GM19023 (cell line): Measurements from ENCODE around the gene TBCE.
"Not testable (repeated sequence)": the region's sequence is repeated elsewhere in the genome, so short reads cannot be mapped to it uniquely, and the experiment has no call there.

Experiments
- ATAC-seq: cut with Tn5 transposase; IDR thresholded peaks from one replicate; pipeline ENCODE4 v1.9.1; 2021; ENCODE audit warnings: mild to moderate bottlenecking, moderate library complexity; ENCODE audit not compliant: unreplicated experiment

The TBCE gene

DNA sequence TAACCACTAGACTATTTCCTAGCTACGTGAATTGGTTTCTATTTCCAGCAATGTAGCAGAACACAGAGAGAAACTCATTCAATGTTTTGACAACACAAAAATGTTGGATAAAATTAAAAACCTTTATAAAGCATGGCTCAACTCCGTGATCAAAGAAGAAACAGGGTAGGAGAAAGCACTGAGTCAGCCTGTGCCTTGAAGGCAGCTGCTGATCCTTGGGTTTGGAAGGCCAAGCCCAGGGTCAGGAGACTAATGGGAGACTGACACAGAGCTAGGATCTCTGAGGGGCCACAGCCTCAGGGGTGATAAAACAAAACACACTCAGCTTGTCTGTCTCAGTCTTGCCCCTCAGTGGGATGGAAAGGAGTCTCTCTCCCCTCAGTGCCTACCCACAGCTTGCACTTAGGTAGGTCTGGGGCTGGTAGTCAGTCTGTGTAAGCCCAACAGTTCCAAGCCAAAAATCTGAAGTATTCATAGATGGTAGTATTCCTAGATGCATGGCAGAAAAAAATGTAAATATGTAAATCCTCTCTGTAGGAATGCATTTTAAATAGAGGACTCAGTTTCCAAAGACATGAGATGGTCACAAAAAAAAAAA is 83.8 kb downstream of the TBCE start:
- ATAC-seq: no peak

DNA sequence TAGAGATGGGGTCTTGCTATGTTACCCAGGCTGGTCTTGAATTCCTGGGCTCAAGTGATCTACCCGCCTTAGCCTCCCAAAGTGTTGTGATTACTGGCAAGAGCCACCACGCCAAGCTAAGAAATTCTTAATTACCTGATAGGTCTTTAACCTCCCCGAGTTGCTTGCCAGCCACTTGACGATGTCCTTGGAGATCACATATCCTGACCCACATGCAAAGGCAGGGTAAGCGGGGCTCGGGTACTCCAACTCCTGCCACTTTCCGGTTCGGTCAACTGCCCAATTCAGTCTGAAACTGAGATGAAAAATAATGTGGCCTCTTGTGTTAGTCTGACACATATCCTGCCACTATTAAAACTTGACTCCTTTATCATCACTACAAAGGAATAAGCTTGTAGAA is 86.8 kb downstream of the TBCE start:
- no peak for ATAC-seq

DNA sequence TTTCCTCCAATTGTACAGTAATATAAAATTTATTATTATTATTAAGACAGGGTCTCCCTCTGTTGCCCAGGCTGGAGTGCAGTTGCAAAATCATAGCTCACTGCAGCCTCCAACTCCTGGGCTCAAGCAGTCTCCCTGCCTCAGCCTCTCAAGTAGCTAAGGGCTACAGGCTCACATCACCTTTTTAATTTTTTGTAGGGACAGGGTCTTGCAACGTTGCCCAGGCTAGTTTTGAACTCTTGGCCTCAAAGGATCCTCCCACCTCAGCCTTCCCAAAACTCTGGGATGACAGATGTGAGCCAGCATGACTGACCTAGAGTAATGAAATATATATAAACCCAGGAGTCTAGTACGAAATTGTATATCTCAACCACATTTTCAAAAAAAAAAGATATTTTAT is 87.9 kb downstream of the TBCE start:
- no peak for ATAC-seq

DNA sequence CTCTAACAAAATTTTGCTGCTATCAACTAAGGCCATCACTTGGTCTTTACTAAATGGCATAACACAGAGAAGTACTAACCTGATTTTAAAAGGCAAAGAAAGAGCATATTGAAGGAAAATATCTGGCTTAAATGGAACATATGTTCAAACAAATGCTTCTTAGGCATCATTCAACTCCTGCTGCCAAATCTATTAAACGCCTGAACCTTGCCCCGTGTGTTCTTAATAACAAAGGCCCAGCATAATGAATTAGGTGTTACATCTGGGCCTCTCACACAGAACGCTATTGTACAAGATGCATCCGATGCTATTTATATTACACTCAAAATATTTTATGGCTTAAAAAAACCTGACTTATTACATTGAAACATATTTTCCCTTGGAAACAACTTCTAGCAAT is 88.6 kb downstream of the TBCE start:
- ATAC-seq: no peak

DNA sequence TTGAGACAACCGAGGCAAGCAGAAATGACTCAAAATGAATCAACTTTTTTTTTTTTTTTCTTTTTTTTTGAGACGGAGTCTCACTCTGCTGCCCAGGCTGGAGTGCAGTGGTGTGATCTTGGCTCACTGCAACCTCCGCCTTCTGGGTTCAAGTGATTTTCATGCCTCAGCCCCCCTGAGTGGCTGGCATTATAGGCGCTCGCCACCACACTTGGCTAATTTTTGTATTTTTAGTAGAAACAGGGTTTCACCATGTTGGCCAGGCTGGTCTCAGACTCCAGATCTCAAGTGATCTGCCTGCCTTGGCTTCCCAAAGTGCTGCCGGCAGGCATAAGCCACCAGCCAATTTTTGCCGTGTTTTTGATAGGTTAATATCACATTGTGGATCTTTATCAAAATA is 90.6 kb downstream of the TBCE start:
- ATAC-seq: not testable (repeated sequence)

DNA sequence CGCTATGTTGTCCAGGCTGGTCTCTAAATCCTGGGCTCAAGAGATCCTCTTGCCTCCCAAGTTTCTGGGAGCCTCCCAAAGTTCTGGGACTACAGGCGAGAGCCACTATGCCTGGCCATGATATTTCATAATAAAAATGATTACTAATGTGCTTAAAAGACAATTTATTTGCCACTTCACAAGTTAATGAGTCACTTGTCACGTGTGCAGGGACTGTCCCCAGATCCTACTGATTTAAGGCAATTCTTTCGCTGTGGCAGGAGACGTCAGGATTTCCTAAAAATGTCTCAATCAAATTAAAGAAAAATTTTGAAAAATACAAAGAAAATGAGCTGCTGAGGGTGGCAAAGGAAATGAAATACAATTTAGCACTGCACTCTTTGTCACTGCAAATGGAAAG is 93.5 kb downstream of the TBCE start:
- ATAC-seq: no peak

DNA sequence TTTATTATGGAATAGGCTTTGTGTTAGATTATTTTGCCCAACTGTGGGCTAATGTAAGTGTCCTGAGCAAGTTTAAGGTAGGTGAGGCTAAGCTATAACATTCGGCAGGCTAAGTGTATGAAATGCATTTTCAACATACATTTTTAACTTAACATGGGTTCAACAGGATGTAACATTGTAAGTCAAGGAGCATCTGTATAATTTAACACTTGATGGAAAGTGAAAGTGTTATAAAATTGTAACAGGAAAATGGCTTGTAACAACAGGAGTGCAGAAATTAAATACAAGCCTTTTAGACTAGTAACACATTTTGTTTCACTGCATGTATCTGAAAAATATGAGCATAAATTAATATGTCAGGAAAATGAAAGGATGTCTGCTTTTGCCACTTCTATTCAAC is 94.7 kb downstream of the TBCE start:
- ATAC-seq: no peak

DNA sequence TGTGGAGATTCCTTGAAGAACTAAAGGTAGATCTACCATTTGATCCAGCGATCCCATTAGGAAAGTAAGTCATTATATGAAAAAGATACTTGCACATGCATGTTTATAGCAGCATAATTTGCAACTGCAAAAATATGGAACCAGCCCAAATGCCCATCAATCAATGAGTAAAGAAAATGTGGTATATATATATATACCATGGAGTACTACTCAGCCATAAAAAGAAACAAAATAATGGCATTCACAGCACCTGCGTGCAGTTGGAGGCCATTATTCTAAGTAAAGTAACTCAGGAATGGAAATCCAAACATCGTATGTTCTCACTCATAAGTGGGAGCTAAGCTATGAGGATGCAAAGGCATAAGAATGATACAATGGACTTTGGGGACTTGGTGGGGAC is 95.6 kb downstream of the TBCE start:
- not testable (repeated sequence) for ATAC-seq

DNA sequence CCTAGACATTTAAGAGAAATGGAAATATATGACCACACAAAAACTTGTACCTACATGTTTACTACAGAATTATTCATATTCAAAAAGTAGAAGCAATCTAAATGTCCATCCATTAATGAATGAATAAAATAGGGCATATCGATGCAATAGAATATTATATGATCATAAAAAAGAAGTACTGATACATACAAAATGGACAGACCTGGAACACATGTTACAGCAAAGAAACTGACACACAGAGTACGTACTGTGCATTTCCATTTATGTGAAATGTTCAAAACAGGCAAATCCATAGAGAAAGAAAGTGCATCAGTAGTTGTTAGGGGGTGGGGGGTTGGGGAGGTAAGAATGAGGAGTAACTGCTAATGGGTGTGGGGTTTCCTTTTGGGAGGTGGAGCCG is 97.8 kb downstream of the TBCE start:
- no peak for ATAC-seq

DNA sequence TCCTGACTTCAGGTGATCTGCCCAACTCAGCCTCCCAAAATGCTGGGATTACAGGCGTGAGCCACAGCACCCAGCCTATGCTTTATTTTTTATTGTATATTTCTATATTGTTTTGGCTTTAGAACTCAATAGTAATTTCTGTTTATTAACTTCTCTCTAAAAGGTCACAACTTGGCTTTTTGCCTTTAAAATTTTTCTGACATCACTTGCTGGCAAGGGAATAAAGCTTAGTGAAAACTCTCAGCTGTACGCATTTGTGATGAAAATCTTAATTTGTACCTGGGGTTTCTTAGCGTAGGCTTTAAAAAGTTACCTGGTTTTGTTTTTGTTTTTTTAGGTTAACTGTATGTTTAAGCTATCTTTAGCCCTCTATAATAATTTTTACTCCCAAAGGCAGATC is 100.8 kb downstream of the TBCE start:
- ATAC-seq: no peak

DNA sequence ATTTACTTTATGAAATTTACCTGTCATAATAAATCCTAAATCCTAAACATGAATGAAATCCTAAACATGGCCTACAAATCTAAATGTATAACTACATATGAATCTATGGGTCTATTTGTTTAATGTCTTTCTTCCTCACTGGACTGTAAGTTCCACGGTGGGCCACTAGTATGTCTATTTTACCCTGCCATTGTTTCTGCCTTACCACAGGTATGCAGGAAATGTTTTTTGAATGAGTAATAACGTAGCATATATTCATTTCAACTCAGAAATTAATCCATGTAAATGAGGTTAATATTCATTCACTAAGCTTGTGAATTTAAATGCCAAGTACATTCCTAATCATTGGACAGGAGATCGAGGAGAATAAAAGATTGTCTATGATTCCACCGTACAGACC is 101.7 kb downstream of the TBCE start:
- ATAC-seq: no peak

DNA sequence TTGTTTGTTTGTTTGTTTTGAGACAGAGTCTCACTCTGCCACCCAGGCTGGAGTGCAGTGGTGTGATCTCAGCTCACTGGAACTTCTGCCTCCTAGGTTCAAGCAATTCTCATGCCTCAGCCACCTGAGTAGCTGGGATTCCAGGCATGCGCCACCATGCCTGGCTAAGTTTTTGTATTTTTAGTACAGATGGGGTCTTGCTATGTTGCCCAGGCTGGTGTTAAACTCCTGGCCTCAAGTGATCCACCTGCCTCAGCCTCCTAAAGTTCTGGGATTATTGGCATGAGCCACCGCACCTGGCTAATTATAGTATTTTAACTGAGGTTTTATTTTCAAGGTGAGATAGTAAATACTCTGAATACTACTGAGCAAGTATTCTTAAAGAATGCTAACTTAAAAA is 102.7 kb downstream of the TBCE start:
- not testable (repeated sequence) for ATAC-seq

DNA sequence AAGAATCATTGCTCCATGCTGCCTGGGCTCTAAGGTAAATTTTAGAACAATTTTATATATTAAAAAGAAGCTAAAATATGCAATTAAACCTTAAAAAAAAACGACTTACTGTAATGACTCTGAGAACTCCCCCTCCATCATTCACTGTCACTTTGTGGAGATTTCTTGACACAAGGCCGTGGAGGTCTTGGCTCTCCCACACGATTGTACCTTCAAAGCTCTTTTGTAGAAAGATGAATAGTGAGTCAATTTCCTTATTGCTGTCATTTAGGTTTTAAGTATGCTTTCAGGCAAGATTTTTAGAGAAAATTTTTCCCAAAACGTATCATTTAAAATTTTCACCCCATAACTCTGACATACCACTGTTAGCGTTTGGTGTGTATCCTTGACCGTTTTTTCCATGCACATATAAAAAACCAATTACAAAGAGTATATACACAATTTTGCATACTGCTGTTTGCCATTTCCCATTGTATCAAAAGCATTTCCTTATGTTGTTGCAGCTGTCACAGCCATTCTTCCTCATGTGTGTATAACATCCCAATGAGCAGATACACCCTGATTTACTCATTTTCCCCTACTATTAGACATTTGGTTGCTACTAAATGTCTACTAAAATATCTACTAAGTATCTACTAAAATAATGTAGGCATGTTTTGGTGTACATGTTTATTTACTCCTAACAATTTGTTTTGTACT is 103.7 kb downstream of the TBCE start:
- ATAC-seq: no peak

DNA sequence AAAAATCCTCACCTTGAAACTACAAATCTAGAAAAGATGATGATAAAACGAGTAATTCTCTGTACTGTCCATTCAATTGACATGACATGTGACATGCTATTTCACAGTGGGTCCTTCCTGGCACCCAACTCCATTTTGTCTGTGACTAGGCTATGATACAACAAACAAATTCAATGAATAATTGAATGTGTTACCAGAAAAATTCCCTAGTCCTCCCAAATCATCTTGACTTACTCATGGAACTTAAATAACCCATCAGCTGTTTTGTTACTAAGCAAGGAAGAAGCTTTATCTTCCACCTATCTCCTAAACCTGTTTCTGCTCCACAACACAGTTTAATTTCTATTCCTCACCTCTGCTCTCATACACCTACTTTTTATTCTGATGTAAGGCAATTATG is 106.6 kb downstream of the TBCE start:
- ATAC-seq: no peak

DNA sequence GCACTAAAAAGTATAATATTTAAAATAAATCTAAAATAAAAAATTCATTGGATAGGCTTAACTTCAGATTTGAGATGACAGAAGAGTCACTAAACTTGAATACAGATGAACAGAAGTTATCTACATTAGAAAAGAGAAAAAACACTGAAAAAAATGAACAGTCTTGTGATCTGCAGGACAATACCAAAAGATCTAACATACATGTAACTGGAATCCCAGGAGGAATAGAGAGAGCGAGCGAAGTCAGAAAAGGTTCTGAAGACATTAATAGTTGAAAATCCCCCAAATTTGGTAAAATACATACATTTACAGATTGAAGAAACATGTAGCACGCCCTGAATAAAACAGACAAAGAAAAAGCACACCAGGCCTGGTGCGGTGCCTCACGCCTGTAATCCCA is 115.9 kb downstream of the TBCE start:
- no peak for ATAC-seq

DNA sequence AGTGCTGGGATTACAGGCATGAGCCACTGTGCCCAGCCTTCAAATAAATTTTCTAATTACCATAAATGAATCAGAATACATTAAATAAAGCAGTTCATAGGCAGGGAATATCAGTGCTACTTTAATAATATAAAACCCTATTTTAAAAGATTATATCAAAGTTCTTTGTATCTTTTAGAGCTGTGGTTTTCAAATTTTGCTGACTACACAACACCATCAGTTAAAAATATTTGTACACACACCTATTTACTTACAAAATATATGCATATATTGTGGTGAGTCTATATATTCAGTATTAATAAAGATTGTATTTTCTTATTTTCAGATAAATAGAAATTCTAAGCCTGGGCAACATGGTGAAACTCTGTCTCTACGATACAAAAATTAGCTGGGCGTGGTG is 118.3 kb downstream of the TBCE start:
- no peak for ATAC-seq

DNA sequence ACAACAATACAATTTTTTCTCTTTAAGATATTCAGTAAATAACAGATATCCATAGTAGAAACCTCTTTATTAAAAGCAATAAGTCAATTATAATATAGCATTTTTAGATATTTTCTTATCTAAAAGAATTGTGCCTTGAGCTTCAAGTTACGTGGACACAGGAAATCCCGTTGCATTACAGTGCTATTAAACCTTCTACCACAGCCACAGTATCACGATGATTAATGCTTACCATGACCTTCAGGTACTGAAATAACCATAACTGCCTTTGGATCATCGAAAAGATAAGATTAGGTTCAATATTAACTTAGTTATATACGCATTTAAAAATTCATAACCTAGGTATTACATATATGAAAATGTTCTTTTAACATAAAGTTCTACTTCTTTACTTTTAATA is 119.1 kb downstream of the TBCE start:
- no peak for ATAC-seq

DNA sequence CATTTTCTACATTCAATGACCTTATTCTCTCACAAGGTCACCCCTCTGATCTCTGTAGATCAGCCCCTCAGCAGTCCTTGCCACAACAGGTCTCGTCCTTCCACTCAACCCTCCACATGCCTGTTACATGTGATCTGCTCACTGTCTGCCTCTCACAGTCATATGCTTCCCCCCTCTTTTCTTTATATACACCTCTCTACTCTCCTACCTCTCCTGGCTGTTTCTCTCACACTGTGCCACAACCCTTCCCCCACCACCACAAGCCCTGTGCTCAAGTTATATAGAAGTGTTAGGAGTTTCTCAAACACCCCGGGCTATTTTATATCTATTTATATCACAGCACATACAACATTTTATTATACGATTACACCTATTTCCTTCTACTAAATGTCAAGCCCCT is 124.4 kb downstream of the TBCE start:
- no peak for ATAC-seq

DNA sequence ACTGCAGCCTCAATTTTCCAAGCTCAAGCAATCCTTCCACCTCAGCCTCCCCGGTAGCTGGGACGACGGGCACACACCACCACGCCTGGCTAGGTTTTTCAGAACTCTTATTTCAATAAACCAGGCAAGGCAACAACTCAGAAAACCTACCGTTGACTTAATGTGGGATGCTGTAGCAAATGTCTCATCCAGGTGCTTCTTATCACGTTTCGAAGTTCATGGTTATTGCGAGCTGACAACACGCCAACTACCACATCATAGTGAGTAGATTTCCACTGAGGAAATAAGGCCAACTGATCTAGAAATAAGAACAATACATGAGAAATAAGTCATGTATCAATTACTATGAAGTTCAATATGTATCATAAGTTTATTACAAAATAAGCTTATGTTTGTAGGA is 127.3 kb downstream of the TBCE start:
- no peak for ATAC-seq

DNA sequence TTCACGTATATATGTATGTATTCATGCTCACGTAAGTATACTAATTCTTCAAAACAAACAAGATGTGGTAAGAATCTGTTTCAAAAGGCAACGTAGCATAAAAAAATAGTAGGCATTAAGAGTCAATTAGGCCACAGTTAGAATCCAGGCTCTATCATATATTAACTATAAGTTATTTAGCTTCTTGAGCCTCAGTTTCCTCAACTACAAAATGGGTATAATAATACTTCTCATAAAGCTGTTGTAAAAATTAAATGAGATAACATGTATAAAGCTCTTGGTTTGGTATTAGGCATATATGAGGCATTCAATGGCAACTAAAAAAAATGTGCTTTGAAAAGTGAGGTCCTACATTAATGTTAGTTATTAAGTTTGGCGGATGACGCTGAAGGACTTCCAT is 127.8 kb downstream of the TBCE start:
- ATAC-seq: no peak

DNA sequence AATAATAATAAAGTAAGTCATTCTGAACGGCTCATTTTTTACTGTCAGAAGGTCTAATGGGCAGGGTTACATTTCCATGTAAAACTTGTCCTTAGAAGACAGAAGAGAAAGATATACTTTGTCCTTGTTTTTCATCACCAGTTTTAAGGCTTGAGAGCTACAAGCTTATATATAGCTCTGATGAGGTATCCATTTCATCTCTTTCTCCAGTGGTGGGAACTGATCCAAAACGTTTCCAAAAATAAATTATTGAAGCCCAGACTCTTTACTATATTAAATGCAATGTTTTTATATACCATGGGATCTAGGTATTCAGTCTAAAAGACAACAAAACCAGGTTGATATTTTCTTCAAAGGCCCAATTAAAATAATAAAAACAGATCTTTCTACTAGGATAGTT is 128.3 kb downstream of the TBCE start:
- no peak for ATAC-seq

DNA sequence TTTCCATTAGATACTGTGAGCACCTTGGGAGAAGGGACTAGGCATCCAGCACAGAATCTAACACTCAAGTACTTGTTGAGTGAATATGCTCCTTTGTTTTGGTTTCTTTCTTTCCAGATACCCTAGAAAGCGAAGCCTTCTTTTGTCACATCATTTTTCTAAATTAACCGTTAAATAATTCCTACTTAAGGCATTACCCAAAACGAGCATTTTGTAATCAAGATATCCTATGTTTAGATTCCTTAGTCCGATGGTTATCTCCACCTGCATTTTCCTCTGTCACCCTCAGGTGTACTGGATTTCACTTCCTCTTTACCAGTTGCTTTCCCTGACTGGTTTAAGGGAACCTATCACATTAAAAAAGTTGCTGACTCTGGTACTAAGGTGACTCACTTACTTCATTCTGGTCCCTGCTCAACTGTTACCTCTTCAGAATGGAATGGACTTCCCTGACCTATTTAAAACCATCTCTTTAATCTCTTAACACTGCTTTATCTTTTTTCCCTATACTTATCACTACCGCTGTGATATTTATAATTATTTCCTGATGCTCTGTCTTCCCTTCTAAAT is 133.8 kb downstream of the TBCE start:
- no peak for ATAC-seq
